OCI-LY7 (cell line): ENCODE data around the gene STK32C. TPM values are rescaled to one million over a fixed set of nuclear protein-coding genes. Genes with fewer than 3 reads are reported as not detected.
"Not testable (repeated sequence)": the region's sequence is repeated elsewhere in the genome, so short reads cannot be mapped to it uniquely, and the experiment has no call there.

Experiments used
- BruUV-seq: library from RNA; stranded (reverse); fragments of 400-500 nt; replicated peaks from 2 replicates; lab custom pipeline; 2021; lab: Mats Ljungman, UMichigan
- CTCF ChIA-PET: fragments of 300-600 bp; sonication (Branson Sonifier 250); formaldehyde crosslinking; loops from one replicate; lab custom pipeline; 2022; ENCODE audit warnings: antibody characterized with exemption; ENCODE audit not compliant: unreplicated experiment; lab: Charles Lee
- POLR2A ChIA-PET: fragments of 300-600 bp; sonication (Branson Sonifier 250); formaldehyde crosslinking; loops from one replicate; lab custom pipeline; 2022; ENCODE audit warnings: antibody characterized with exemption; lab: Charles Lee
- DNase-seq: peaks from one replicate; pipeline ENCODE4 v3.0.0-alpha.2; 2015; ENCODE audit warnings: low spot score
- H2AFZ ChIP-seq: fragments of 200-600 bp; sonication (generic), shearing (Covaris generic); 2 replicates; pipeline ENCODE4 v1.6.1; 2014; ENCODE audit warnings: mild to moderate bottlenecking, antibody characterized with exemption, low read length, moderate library complexity
- H3K27ac ChIP-seq: fragments of 200-600 bp; sonication (generic); 2 replicates; pipeline ENCODE4 v1.5.1; 2014; ENCODE audit warnings: mixed run types, low read depth, mild to moderate bottlenecking, moderate library complexity, low read length, inconsistent platforms; ENCODE audit not compliant: poor library complexity, severe bottlenecking
- H3K36me3 ChIP-seq: fragments of 200-600 bp; sonication (generic); 2 replicates; pipeline ENCODE4 v1.6.1; 2014; ENCODE audit warnings: mild to moderate bottlenecking, antibody characterized with exemption, low read length, moderate library complexity, mixed read lengths; ENCODE audit not compliant: insufficient read depth
- H3K4me1 ChIP-seq: fragments of 200-600 bp; sonication (generic); 2 replicates; pipeline ENCODE4 v1.5.1; 2014; ENCODE audit warnings: mild to moderate bottlenecking, low read length; ENCODE audit not compliant: insufficient read depth, poor library complexity, severe bottlenecking
- H3K4me2 ChIP-seq: fragments of 200-600 bp; sonication (generic); 2 replicates; pipeline ENCODE4 v1.6.1; 2014; ENCODE audit warnings: mild to moderate bottlenecking, low read length
- H3K4me3 ChIP-seq: fragments of 200-600 bp; sonication (generic); 2 replicates; pipeline ENCODE4 v1.5.1; 2014; ENCODE audit warnings: mild to moderate bottlenecking, low read depth, low read length; ENCODE audit not compliant: poor library complexity, severe bottlenecking
- H3K79me2 ChIP-seq: fragments of 200-600 bp; sonication (generic); 2 replicates; pipeline ENCODE4 v1.6.1; 2016; ENCODE audit warnings: low read depth, mild to moderate bottlenecking, low read length, moderate library complexity, mixed read lengths; ENCODE audit not compliant: insufficient read depth
- H3K9me2 ChIP-seq: fragments of 200-600 bp; sonication (generic); 2 replicates; pipeline ENCODE4 v1.6.1; 2016; ENCODE audit warnings: mild to moderate bottlenecking, low read length, mixed read lengths; ENCODE audit not compliant: insufficient read depth
- H3K9me3 ChIP-seq: fragments of 200-600 bp; sonication (generic); 2 replicates; pipeline ENCODE4 v1.6.1; 2014; ENCODE audit warnings: mild to moderate bottlenecking, mixed run types, low read length, mixed read lengths
- H4K20me1 ChIP-seq: fragments of 200-600 bp; sonication (generic); 2 replicates; pipeline ENCODE4 v1.6.1; 2014; ENCODE audit warnings: mild to moderate bottlenecking, antibody characterized with exemption, low read length, moderate library complexity, mixed read lengths; ENCODE audit not compliant: insufficient read depth
- CTCF ChIP-seq: fragments of 200-600 bp; sonication (generic); conservative IDR thresholded peaks from 2 replicates; pipeline ENCODE4 v1.5.1; 2014; ENCODE audit warnings: mild to moderate bottlenecking, antibody characterized with exemption, low read length, moderate library complexity, mixed read lengths
- EZH2phosphoT487 ChIP-seq: fragments of 200-600 bp; sonication (generic); IDR thresholded peaks from 2 replicates; pipeline ENCODE4 v1.6.1; 2018; ENCODE audit warnings: low read depth, borderline replicate concordance, mild to moderate bottlenecking, mixed run types, antibody characterized with exemption, low read length, moderate library complexity, mixed read lengths
- intact Hi-C: fragments of 100-400 bp; cut with micrococcal nuclease; formaldehyde crosslinking; loops from one replicate; pipeline ENCODE4 v1.10.0; 2022; ENCODE audit not compliant: unreplicated experiment
- total RNA-seq, 2 experiments: library from RNA; depleted of rRNA in 1 of 2; stranded (reverse); fragments of >200 nt in 1 of 2; shearing (Covaris generic) in 1 of 2; gene quantifications; 2 replicates each; pipeline ENCODE4 v1.2.3, GENCODE V29; 2014 to 2022

The STK32C gene
- total RNA-seq, 2 experiments from 2014 or later: 13.1 to 30.4 TPM

GRCh38 chr10:132223611-132224342, 84.0 kb downstream of the STK32C start:
- H3K27ac ChIP-seq: no peak overlapping the region
- intact Hi-C loops: loop anchor here (1.0 to 10.0 kb wide), 2 partner anchors 129 to 231 kb away; no protein-coding TSS in a partner anchor
- TF ChIP-seq CTCF (no peak), EZH2phosphoT487 (no peak)
- no peaks in the 10 kb centered on the region for H3K9me2 ChIP-seq
- POLR2A ChIA-PET: no interaction called here
- H3K36me3 ChIP-seq: no peaks in the 10 kb centered on the region
- no peak overlapping the region for H3K4me2 ChIP-seq
- H3K79me2 ChIP-seq: no peaks in the 10 kb centered on the region
- H2AFZ ChIP-seq: no peak overlapping the region
- H3K9me3 ChIP-seq: no peaks in the 10 kb centered on the region
- CTCF ChIA-PET: no interaction called here
- no peaks in the 10 kb centered on the region for H4K20me1 ChIP-seq
- H3K4me1 ChIP-seq: no peaks in the 10 kb centered on the region
- DNase-seq: no peak
- no TSS peak for BruUV-seq
- no peak overlapping the region for H3K4me3 ChIP-seq

GRCh38 chr10:132223156-132223590, 84.6 kb downstream of the STK32C start:
- no peaks in the 10 kb centered on the region for H4K20me1 ChIP-seq
- H2AFZ ChIP-seq: no peak overlapping the region
- no peaks in the 10 kb centered on the region for H3K79me2 ChIP-seq
- no peak overlapping the region for H3K4me2 ChIP-seq
- intact Hi-C loops: loop anchor here (1.0 to 10.0 kb wide), 2 partner anchors 129 to 232 kb away; no protein-coding TSS in a partner anchor
- TF ChIP-seq CTCF: peak; percentile 37; the same call in 1 of the 2 replicates
- no peak for TF ChIP-seq EZH2phosphoT487
- H3K9me2 ChIP-seq: no peaks in the 10 kb centered on the region
- peak; percentile 17 for DNase-seq
- no TSS peak for BruUV-seq
- CTCF ChIA-PET: no interaction called here
- POLR2A ChIA-PET: no interaction called here
- no peaks in the 10 kb centered on the region for H3K4me1 ChIP-seq
- no peak overlapping the region for H3K4me3 ChIP-seq
- no peaks in the 10 kb centered on the region for H3K36me3 ChIP-seq
- H3K9me3 ChIP-seq: no peaks in the 10 kb centered on the region
- no peak overlapping the region for H3K27ac ChIP-seq

GRCh38 chr10:132222726-132223125, 85.0 kb downstream of the STK32C start:
- BruUV-seq: no TSS peak
- intact Hi-C loops: loop anchor here (1.0 to 10.0 kb wide), 2 partner anchors 130 to 232 kb away; no protein-coding TSS in a partner anchor
- CTCF ChIA-PET: no interaction called here

GRCh38 chr10:132220996-132221395, 86.8 kb downstream of the STK32C start:
- intact Hi-C loops: loop anchor here (10.0 kb wide), 1 partner anchor 234 kb away; no protein-coding TSS in a partner anchor
- CTCF ChIA-PET, H4K20me1 ChIP-seq, H3K27ac ChIP-seq, H3K79me2 ChIP-seq, H3K4me2 ChIP-seq, H3K4me3 ChIP-seq, BruUV-seq, H3K36me3 ChIP-seq, H2AFZ ChIP-seq, DNase-seq, POLR2A ChIA-PET, H3K9me3 ChIP-seq, H3K9me2 ChIP-seq, H3K4me1 ChIP-seq: not testable (repeated sequence)

More at GRCh38 chr10:132222726-132223125, 85.0 kb downstream of the STK32C start:
- POLR2A ChIA-PET: no interaction called here
- Histone ChIP-seq H4K20me1 (no peaks in the 10 kb centered on the region), H3K27ac (no peak overlapping the region), H3K4me1 (no peaks in the 10 kb centered on the region), H2AFZ (no peak overlapping the region), H3K79me2 (no peaks in the 10 kb centered on the region), H3K4me2 (no peak overlapping the region), H3K9me2 (no peaks in the 10 kb centered on the region), H3K9me3 (no peaks in the 10 kb centered on the region), H3K4me3 (no peak overlapping the region), H3K36me3 (no peaks in the 10 kb centered on the region)
- DNase-seq: no peak
- TF ChIP-seq EZH2phosphoT487 (no peak), CTCF (no peak)
